ENCODE measurements around the gene TEP1.
"Not testable (repeated sequence)": the region's sequence is repeated elsewhere in the genome, so short reads cannot be mapped to it uniquely, and the experiment has no call there.

The TEP1 gene

GRCh38 chr14:20388159-20388558 lies 25.1 kb downstream of the TEP1 start:
- DNase-seq (ENCODE audit: low read depth in 2 of 2), result no peak

- no peak for DNase-seq (ENCODE audit: low read depth in 2 of 2)
Observed at GRCh38 chr14:20387576-20387975, 25.7 kb downstream of the TEP1 start.

GRCh38 chr14:20386276-20386855 lies 26.9 kb downstream of the TEP1 start:
- DNase-seq (ENCODE audit: low read depth in 2 of 2), result no peak

DNA sequence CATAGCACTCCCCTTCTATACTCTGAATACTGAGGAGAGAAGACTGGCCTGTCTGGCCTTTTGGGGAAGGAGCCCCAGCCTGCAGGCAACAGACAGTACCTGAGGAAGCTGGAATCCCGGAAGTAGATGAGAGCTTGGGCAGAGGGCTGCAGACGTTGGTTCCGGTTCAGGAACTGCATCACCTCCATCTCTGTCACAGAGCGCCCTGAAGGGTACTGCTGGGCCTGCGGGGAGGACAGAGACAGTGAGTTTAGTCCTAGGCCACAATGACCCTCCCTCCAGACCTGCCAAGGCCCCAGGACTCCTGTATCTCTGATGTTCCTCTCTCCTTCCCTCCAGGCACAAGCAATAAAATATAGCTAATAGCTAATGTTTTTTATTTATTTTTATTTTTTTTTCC lies 28.4 kb downstream of the TEP1 start:
- DNase-seq (ENCODE audit: low read depth in 2 of 2), result no peak

DNA sequence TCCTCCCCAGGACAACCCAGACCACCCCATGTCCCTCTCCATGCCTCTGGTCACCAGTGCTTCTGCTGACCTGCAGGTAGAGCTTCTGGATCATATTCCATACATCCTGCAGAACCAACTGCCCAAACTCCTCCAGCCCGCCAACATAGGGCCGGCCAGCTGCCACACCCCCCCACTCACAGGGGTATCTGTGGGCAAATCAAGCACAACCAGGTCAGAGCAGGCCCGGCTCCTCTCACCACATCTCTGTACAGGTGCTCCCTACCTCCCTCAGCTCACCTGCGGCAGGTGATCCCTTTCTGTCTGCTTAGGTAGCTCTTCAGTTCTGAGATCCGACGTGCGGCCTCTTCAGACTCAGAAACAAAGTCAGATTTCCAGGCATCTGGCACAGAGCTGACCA lies 29.0 kb downstream of the TEP1 start:
- no peak for DNase-seq (ENCODE audit: low read depth in 2 of 2)

- DNase-seq (ENCODE audit: low read depth in 2 of 2), result no peak
Observed at GRCh38 chr14:20383636-20384035, 29.7 kb downstream of the TEP1 start.

DNA sequence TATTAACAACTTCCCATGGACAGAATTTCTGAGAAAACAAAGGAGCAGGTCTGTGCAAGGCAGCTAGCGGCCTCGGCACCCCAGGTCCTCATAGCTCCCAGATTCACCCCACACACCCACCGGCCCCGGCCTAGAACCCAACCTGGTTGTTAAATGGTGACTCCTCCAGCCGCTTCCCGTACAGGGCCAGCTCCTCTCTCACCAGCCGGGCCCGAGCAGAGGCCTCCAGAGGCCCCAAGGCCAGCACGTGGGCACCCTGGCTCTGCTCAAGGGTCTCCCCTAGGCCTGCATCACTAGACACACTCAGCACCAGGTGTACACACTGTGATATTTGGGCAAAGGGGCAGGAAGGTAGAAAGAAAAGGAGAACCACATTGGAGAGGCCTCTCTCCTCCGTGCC lies 30.3 kb downstream of the TEP1 start:
- DNase-seq (ENCODE audit: low read depth in 2 of 2), result no peak

DNA sequence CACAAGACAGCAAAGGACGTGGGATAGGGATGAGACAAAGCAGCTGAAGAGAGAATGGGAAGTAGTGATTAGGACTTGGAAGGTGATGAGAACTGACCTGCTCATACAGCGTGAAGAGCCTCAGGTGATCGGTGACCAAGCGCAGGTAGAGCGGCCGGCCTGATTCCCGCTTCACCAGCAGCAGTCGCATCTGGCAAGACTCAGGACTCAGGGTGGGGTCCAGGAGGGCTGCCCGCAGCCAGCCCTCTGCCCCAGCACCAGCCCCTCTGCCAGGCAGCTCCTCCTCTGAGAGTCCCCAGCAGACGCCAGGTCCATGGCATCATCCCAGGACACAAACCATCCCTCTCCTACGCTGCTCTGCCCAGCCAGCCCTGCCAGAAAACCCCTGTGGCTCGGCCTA lies 30.8 kb downstream of the TEP1 start:
- DNase-seq (ENCODE audit: low read depth in 2 of 2), result no peak

DNA sequence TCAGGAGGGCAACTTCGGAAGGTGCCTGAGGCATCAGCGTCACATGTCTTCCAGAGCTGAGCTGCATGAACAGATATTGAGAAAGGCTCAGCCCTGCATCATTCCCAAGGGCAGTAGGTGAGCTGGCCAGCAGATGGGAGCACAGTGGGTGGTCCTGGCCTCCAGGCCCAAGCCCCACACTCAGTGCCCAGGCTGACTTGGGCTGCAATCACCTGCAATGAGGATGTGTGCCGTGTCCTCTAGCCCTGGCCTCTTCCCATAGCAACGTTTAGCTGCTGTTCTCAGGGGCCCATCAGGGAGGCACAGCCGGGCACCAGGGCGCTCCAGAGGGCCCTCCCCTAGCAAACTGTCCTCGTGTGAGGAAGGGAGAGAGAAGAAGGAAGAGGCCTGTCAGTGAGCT lies 32.0 kb downstream of the TEP1 start:
- DNase-seq (ENCODE audit: low read depth in 2 of 2), result no peak

- no peak for DNase-seq (ENCODE audit: low read depth in 2 of 2)
Observed at GRCh38 chr14:20380681-20381080, 32.6 kb downstream of the TEP1 start.

GRCh38 chr14:20379743-20380142 lies 33.6 kb downstream of the TEP1 start:
- no peak for DNase-seq (ENCODE audit: low read depth in 2 of 2)

- DNase-seq (ENCODE audit: low read depth in 2 of 2), result no peak
Observed at GRCh38 chr14:20377171-20377570, 36.1 kb downstream of the TEP1 start.

GRCh38 chr14:20376071-20376588 lies 37.2 kb downstream of the TEP1 start:
- DNase-seq (ENCODE audit: low read depth in 2 of 2), result no peak

- no peak for DNase-seq (ENCODE audit: low read depth in 2 of 2)
Observed at GRCh38 chr14:20375471-20375870, 37.8 kb downstream of the TEP1 start.

DNA sequence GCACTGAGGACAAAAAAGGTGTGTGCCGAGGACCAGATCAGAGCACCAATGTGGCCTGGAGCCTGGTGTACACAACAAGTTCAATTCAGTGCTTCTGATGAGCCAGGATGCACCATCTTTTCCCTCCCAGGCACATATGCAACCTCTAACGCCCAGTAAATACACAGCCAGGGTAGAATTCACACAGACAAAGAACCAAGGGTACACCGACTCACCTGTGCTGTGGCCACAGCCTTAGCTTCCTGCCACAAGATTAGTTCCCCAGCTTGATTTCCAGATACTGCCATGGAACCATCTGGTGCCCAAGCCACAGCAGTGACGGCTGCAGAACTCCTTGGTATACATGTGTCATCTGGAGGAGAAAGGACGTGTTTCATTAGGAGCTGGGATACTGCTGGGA lies 40.5 kb downstream of the TEP1 start:
- no peak for DNase-seq (ENCODE audit: low read depth in 2 of 2)

DNA sequence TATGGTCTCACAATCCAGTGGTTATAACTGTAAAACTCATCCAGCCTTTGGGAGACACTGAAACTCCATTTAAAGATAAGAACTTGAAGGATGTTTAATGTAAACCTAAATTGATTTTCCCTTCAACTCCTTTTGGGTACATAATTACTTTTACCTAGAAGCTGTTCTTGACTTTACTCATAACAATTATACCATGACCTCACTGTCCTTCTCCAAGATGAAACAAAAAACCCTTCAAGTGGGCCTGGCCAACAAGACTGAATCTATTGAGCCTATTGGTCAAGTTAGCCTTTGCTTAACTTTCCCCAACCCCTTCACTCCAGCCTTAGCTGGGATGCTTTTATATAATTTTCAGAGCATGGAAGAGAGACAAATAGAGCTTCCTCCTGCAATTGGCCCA lies 47.4 kb downstream of the TEP1 start:
- no peak for DNase-seq (ENCODE audit: low read depth in 2 of 2)

DNA sequence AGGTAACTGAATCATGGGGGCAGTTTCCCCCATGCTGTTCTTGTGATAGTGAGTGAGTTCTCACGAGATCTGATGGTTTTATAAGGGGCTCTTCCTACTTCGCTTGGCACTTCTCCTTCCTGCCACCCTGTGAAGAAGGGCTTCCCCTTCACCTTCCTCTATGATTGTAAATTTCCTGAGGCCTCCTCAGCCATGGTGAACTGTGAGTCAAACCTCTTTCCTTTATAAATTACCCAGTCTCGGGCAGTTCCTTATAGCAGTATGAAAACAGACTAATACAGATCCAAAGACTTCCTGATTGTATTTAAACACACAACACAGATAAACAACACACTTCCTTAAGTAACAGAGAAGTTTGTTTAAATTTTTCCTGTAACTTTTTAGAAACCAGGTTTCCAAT lies 54.8 kb downstream of the TEP1 start:
- DNase-seq (ENCODE audit: low read depth in 2 of 2), result not testable (repeated sequence)

DNA sequence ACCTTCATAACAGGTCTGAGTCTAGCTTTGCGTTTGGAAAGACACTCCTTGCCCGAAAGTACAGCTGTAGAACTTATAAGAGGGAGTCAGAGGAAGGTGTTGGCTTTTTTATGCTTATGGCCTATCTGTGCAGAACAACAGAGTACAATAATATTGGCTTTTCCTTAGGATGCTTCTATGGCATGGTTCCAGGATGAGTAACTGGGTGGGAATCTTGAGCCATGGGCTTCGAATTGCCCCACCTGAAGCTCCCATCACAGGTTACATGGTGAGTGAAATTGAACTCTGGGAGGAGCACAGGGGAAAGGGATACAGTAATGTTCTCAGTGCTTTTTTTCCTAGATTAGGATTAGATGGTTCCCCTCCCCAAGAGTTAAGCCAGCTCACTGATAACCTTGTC lies 56.9 kb downstream of the TEP1 start:
- DNase-seq (ENCODE audit: low read depth in 2 of 2), result no peak

DNA sequence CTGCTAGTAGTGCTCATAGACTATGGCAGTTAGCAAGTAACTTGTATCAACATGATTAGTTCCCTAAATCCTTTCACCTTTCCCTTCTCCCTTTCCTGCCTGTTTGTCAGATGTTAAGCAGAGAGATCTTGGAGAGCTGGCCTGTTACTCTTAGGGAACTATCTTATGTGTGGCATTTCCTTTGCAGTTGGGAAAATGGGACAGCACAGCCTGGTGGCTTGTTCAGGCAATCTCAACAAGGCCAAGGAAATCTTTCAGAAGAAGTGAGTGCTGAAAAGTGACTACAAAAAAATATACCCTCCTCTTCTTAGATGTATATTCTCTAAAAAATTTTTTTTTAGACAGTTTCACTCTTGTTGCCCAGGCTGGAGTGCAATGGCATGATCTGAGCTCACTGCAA lies 62.4 kb downstream of the TEP1 start:
- DNase-seq (ENCODE audit: low read depth in 2 of 2), result no peak

- DNase-seq (ENCODE audit: low read depth in 2 of 2), result no peak
Observed at GRCh38 chr14:20350282-20350681, 63.0 kb downstream of the TEP1 start.

GRCh38 chr14:20347747-20348146 lies 65.6 kb downstream of the TEP1 start:
- DNase-seq (ENCODE audit: low read depth in 2 of 2), result no peak

- no peak for DNase-seq (ENCODE audit: low read depth in 2 of 2)
Observed at GRCh38 chr14:20346713-20347112, 66.6 kb downstream of the TEP1 start.

- DNase-seq (ENCODE audit: low read depth in 2 of 2), result no peak
Observed at GRCh38 chr14:20345366-20345765, 67.9 kb downstream of the TEP1 start.

GRCh38 chr14:20343862-20344220 lies 69.5 kb downstream of the TEP1 start:
- no peak for DNase-seq (ENCODE audit: low read depth in 2 of 2)
